ENCODE results near the gene SLC25A42. TPM values are rescaled to one million over a fixed set of nuclear protein-coding genes. Genes with fewer than 3 reads are reported as not detected.

The SLC25A42 gene
- total and polyA plus RNA-seq, 2 of the 4 experiments (the other 2 are of a cell fraction) = 2.0 to 9.9 TPM

DNA sequence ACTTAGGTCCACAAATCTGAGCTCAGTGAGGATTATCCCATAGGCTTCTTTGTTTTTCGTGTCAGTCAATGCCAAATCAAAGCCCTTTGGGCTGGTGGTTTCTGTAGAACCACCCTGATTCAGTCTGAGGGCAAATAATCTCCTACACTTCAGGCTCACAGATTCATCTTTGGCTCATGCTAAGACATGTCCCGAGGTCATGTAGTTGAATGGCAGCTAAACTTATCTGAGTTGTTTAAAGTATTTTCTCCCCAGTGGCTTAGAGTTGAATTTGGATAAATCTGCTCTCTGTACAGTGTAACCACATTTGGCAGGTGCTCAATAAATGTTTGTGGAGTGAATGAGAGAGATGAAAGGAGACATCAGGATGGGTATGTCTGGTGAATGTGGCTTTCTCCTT, 13.1 kb upstream of the SLC25A42 start:
- no peak overlapping the region for H3K9ac ChIP-seq (ENCODE audit: low read depth, low read length)
- no peak overlapping the region for H3K14ac ChIP-seq (replicated peaks; ENCODE audit: low read depth, low read length)
- H3K23ac ChIP-seq (ENCODE audit: low read depth, low read length) = no peak overlapping the region
- H2BK5ac ChIP-seq (ENCODE audit: low read depth, low read length, poor library complexity, severe bottlenecking) = no peak overlapping the region
- DNase-seq (no peak), ATAC-seq (ENCODE audit: low read depth) (no peak)
- no peak for TF ChIP-seq RFX5 (IDR thresholded peaks at IDR 0.05; ENCODE audit: low read depth, low read length)
- TF ChIP-seq NFE2L2 (IDR thresholded peaks at IDR 0.05; ENCODE audit: low read depth, low read length) = no peak
- no peak for TF ChIP-seq MAZ (IDR thresholded peaks at IDR 0.05; ENCODE audit: borderline replicate concordance, low read depth, low read length)
- TF ChIP-seq POLR2A (IDR thresholded peaks at IDR 0.05; ENCODE audit: low read depth, low read length) = no peak
- no peak for TF ChIP-seq MAFK (IDR thresholded peaks at IDR 0.05; ENCODE audit: low read depth, low read length)
- no peak for TF ChIP-seq FOS (IDR thresholded peaks at IDR 0.05; ENCODE audit: low read depth, low read length)
- TF ChIP-seq, protein P1, sequence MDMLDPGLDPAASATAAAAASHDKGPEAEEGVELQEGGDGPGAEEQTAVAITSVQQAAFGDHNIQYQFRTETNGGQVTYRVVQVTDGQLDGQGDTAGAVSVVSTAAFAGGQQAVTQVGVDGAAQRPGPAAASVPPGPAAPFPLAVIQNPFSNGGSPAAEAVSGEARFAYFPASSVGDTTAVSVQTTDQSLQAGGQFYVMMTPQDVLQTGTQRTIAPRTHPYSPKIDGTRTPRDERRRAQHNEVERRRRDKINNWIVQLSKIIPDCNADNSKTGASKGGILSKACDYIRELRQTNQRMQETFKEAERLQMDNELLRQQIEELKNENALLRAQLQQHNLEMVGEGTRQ (IDR thresholded peaks at IDR 0.05; ENCODE audit: low read depth, low read length) = no peak
- TF ChIP-seq SMC3 (IDR thresholded peaks at IDR 0.05; ENCODE audit: low read depth, low read length) = no peak
- TF ChIP-seq, protein P2, sequence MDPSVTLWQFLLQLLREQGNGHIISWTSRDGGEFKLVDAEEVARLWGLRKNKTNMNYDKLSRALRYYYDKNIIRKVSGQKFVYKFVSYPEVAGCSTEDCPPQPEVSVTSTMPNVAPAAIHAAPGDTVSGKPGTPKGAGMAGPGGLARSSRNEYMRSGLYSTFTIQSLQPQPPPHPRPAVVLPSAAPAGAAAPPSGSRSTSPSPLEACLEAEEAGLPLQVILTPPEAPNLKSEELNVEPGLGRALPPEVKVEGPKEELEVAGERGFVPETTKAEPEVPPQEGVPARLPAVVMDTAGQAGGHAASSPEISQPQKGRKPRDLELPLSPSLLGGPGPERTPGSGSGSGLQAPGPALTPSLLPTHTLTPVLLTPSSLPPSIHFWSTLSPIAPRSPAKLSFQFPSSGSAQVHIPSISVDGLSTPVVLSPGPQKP (IDR thresholded peaks at IDR 0.05; ENCODE audit: borderline replicate concordance, low read depth, low read length) = no peak
- TF ChIP-seq RAD21 (IDR thresholded peaks at IDR 0.05; ENCODE audit: low read length) = no peak
- no peak for TF ChIP-seq BHLHE40 (IDR thresholded peaks at IDR 0.05; ENCODE audit: low read depth, low read length)
- TF ChIP-seq RCOR1 (IDR thresholded peaks at IDR 0.05; ENCODE audit: insufficient replicate concordance, low read length) = no peak
- no peak for TF ChIP-seq CEBPB (IDR thresholded peaks at IDR 0.05; ENCODE audit: low read depth, low read length)
- no peak overlapping the region for H3K4ac ChIP-seq (ENCODE audit: low read depth, low read length)
- no peak overlapping the region for H2AK9ac ChIP-seq (replicated peaks; ENCODE audit: low read depth, low read length, poor library complexity)
- H3K4me1 ChIP-seq (ENCODE audit: control insufficient read depth, insufficient read depth, low read length) = no peaks in the 10 kb centered on the region
- ChIA-PET POLR2A (ENCODE audit: unreplicated experiment) (no interaction called here), CTCF (interaction anchor here (0.5 kb wide), 1 partner anchor 47 kb away, joined by 3 read pairs; no protein-coding TSS in a partner anchor)
- H3K79me1 ChIP-seq (ENCODE audit: low read depth in 1 of 2, low read length in 2 of 2) = peaks cover 0 to 19% of the 10 kb centered on the region in 2 experiments; a peak in 1 of 4 replicates
- H2BK20ac ChIP-seq (ENCODE audit: low read depth, low read length) = no peak overlapping the region
- intact Hi-C loops (cut with micrococcal nuclease) = no loop called here
- no TSS peak for BruUV-seq (replicated peaks)
- no peak overlapping the region for H2AFZ ChIP-seq (replicated peaks; ENCODE audit: low read length, poor library complexity)
- no peak overlapping the region for H2BK15ac ChIP-seq (ENCODE audit: low read depth, low read length)
- H3K27ac ChIP-seq (ENCODE audit: insufficient read depth, low read length) = no peak overlapping the region
- dilution Hi-C loops (cut with HindIII; ENCODE audit: low sequenced_read_pairs, unreplicated experiment) = no loop called here
- H2AK5ac ChIP-seq (ENCODE audit: low read depth, low read length) = no peak overlapping the region
- no peak overlapping the region for H3K18ac ChIP-seq (ENCODE audit: low read depth, low read length)
- H4K91ac ChIP-seq (ENCODE audit: insufficient read depth, low read depth, low read length) = no peak overlapping the region
- H4K8ac ChIP-seq (ENCODE audit: low read depth in 2 of 2, low read length in 2 of 2) = no peak overlapping the region
- in situ Hi-C loops (cut with MboI; ENCODE audit: low sequenced_read_pairs) = no loop called here
- no peak overlapping the region for H3K4me3 ChIP-seq (ENCODE audit: insufficient read depth, low read depth, low read length)
- no peaks in the 10 kb centered on the region for H3K9me3 ChIP-seq (ENCODE audit: control insufficient read depth, insufficient read depth, low read length)
- H3K27me3 ChIP-seq (ENCODE audit: control insufficient read depth, insufficient read depth, low read length) = no peaks in the 10 kb centered on the region
- H4K5ac ChIP-seq (ENCODE audit: low read depth, low read length) = no peak overlapping the region
- no peaks in the 10 kb centered on the region; the same call in 1 of the 2 replicates for H4K20me1 ChIP-seq (ENCODE audit: insufficient read depth, low read length)
- no peaks in the 10 kb centered on the region; the same call in 1 of the 2 replicates for H3K9me1 ChIP-seq (ENCODE audit: insufficient read depth, low read length)
- no peak overlapping the region for H2BK120ac ChIP-seq (ENCODE audit: low read depth, low read length)
- H3K36me3 ChIP-seq (ENCODE audit: control insufficient read depth, insufficient read depth, low read length) = peaks cover 53% of the 10 kb centered on the region
- no peak overlapping the region for H3K4me2 ChIP-seq (ENCODE audit: low read depth, low read length)
- WGBS, 2 experiments (ENCODE audit: extremely low coverage in 2 of 2, insufficient read length in 1 of 2) = no CpG with 5 or more reads among the region's 2 CpGs
- no peak overlapping the region for H3K56ac ChIP-seq (ENCODE audit: extremely low read depth, insufficient read depth, low read length)
